ENCODE data around the gene TRAPPC2L.
"Not testable (repeated sequence)": the region's sequence is repeated elsewhere in the genome, so short reads cannot be mapped to it uniquely, and the experiment has no call there.

Gene TRAPPC2L

GRCh38 chr16:88894266-88894665, 37.3 kb downstream of the TRAPPC2L start:
- not testable (repeated sequence) for DNase-seq

GRCh38 chr16:88894681-88895300, 37.9 kb downstream of the TRAPPC2L start:
- DNase-seq, result no peak

GRCh38 chr16:88895335-88895734, 38.4 kb downstream of the TRAPPC2L start:
- DNase-seq, result no peak

GRCh38 chr16:88896238-88897070, 39.5 kb downstream of the TRAPPC2L start:
- no peak for DNase-seq

GRCh38 chr16:88897696-88898425, 40.9 kb downstream of the TRAPPC2L start:
- no peak for DNase-seq

GRCh38 chr16:88899901-88900661, 43.2 kb downstream of the TRAPPC2L start:
- DNase-seq, result no peak

- no peak for DNase-seq
Observed at GRCh38 chr16:88900662-88901052, 43.7 kb downstream of the TRAPPC2L start.

- no peak for DNase-seq
Observed at GRCh38 chr16:88901718-88902337, 44.9 kb downstream of the TRAPPC2L start.

- DNase-seq, result no peak
Observed at GRCh38 chr16:88902744-88903143, 45.8 kb downstream of the TRAPPC2L start.

GRCh38 chr16:88903267-88903666, 46.3 kb downstream of the TRAPPC2L start:
- no peak for DNase-seq

GRCh38 chr16:88904676-88905365, 47.9 kb downstream of the TRAPPC2L start:
- DNase-seq, result no peak

- no peak for DNase-seq
Observed at GRCh38 chr16:88905563-88905962, 48.6 kb downstream of the TRAPPC2L start.

- no peak for DNase-seq
Observed at GRCh38 chr16:88906020-88906419, 49.1 kb downstream of the TRAPPC2L start.

- DNase-seq, result no peak
Observed at GRCh38 chr16:88906535-88907105, 49.7 kb downstream of the TRAPPC2L start.

- DNase-seq, result no peak
Observed at GRCh38 chr16:88907768-88908167, 50.8 kb downstream of the TRAPPC2L start.

- no peak for DNase-seq
Observed at GRCh38 chr16:88908307-88908706, 51.4 kb downstream of the TRAPPC2L start.

- DNase-seq, result no peak
Observed at GRCh38 chr16:88909431-88910210, 52.7 kb downstream of the TRAPPC2L start.

GRCh38 chr16:88910284-88911135, 53.6 kb downstream of the TRAPPC2L start:
- DNase-seq, result no peak

GRCh38 chr16:88911136-88911945, 54.4 kb downstream of the TRAPPC2L start:
- no peak for DNase-seq
